ENCODE measurements around the gene FAM186B. TPM values are rescaled to one million over a fixed set of nuclear protein-coding genes. Genes with fewer than 3 reads are reported as not detected.

Gene FAM186B
- total RNA-seq, 1 experiment from 2014 or later: 0.42 TPM

GRCh38 chr12:49552899-49553298, 52.5 kb downstream of the FAM186B start:
- POLR2A ChIA-PET: interaction anchor here (0.6 to 2.6 kb wide), 3 partner anchors 186 to 256 kb away, joined by 4 to 14 read pairs (median 5); partner anchors contain the start of gene SPATS2
- no peak for ATAC-seq
- no TSS peak for BruUV-seq (replicated peaks)

DNA sequence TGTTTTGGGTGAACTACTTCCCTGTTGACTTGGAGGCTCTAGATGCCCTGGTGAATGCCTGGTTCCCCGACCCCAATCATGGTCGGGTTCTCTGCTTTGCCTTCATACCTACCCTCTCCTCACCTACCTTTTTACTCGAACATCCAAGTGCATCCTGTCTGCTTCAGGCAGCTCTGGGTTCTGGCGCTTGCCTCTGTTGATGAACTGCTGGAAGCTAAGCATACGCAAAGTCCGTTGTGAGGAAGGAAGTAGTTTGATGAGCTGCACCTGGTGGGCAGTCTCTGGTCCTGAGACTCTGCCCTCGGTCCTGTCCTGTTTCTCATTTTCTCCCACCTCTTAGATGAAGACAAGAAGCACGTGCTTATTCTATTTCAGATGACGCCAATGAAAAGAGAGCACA, 53.0 kb downstream of the FAM186B start:
- TF ChIP-seq ZFX (IDR thresholded peaks at IDR 0.05): no peak
- no peak for TF ChIP-seq CTCF (IDR thresholded peaks at IDR 0.05 in 2 of 3, conservative IDR thresholded peaks at IDR 0.05 in 1 of 3; ENCODE audit: borderline replicate concordance in 1 of 3, insufficient read depth in 1 of 3, low read depth in 2 of 3, low read length in 2 of 3)
- intact Hi-C loops (cut with micrococcal nuclease): no loop called here
- H3K4me3 ChIP-seq (replicated peaks in 1 of 2; ENCODE audit: low read depth in 1 of 2, low read length in 2 of 2): no peak overlapping the region
- POLR2A ChIA-PET: interaction anchor here (0.6 to 2.6 kb wide), 3 partner anchors 186 to 255 kb away, joined by 4 to 14 read pairs (median 5); partner anchors contain the start of gene SPATS2
- ATAC-seq (no peak), DNase-seq (ENCODE audit: low read depth, low spot score) (no peak)
- H3K9ac ChIP-seq (ENCODE audit: low read length): no peak overlapping the region
- H3K27ac ChIP-seq (ENCODE audit: low read depth, low read length): no peak overlapping the region
- no TSS peak for BruUV-seq (replicated peaks)
- CTCF ChIA-PET: interaction anchor here (1.4 to 4.2 kb wide), 5 partner anchors 28 to 194 kb away, joined by 5 to 69 read pairs (median 13); partner anchors contain the start of gene SPATS2
- H3K4me1 ChIP-seq (ENCODE audit: control insufficient read depth in 1 of 2, insufficient read depth in 2 of 2, low read length in 2 of 2): peaks cover 0 to 5% of the 10 kb centered on the region in 2 experiments; a peak in 2 of 4 replicates
- H3K79me2 ChIP-seq (ENCODE audit: insufficient read depth, low read length): no peaks in the 10 kb centered on the region
- no peaks in the 10 kb centered on the region for H4K20me1 ChIP-seq (ENCODE audit: insufficient read depth)
- H3K9me2 ChIP-seq (ENCODE audit: insufficient read depth): no peaks in the 10 kb centered on the region
- H3K27me3 ChIP-seq (ENCODE audit: insufficient read depth, low read length): no peaks in the 10 kb centered on the region
- H2AFZ ChIP-seq (ENCODE audit: low read depth, low read length, poor library complexity, severe bottlenecking): no peak overlapping the region
- H3K9me3 ChIP-seq (ENCODE audit: control insufficient read depth in 1 of 2, insufficient read depth in 1 of 2, low read depth in 1 of 2, low read length in 2 of 2): no peaks in the 10 kb centered on the region
- RAD21 ChIA-PET (ENCODE audit: low non-redundant PET in 1 of 2, low total read pairs in 2 of 2, uncharacterized antibody in 2 of 2, unreplicated experiment in 2 of 2): interaction anchor here (0.6 to 1.5 kb wide), 2 partner anchors 194 to 195 kb away, joined by 3 to 6 read pairs; no protein-coding TSS in a partner anchor
- no peaks in the 10 kb centered on the region for H3K36me3 ChIP-seq (ENCODE audit: control insufficient read depth in 1 of 2, insufficient read depth in 2 of 2, low read length in 2 of 2)
- H3K4me2 ChIP-seq (ENCODE audit: low read length): no peak overlapping the region

More at GRCh38 chr12:49552899-49553298, 52.5 kb downstream of the FAM186B start:
- peaks cover 0 to 5% of the 10 kb centered on the region in 2 experiments; a peak in 2 of 4 replicates for H3K4me1 ChIP-seq (ENCODE audit: control insufficient read depth in 1 of 2, insufficient read depth in 2 of 2, low read length in 2 of 2)
- no peaks in the 10 kb centered on the region for H3K36me3 ChIP-seq (ENCODE audit: control insufficient read depth in 1 of 2, insufficient read depth in 2 of 2, low read length in 2 of 2)
- no peaks in the 10 kb centered on the region for H3K79me2 ChIP-seq (ENCODE audit: insufficient read depth, low read length)
- no peak overlapping the region for H3K4me2 ChIP-seq (ENCODE audit: low read length)
- no peak overlapping the region for H2AFZ ChIP-seq (ENCODE audit: low read depth, low read length, poor library complexity, severe bottlenecking)
- no peak for TF ChIP-seq EZH2 (IDR thresholded peaks at IDR 0.05)
- no peak for TF ChIP-seq JUND (IDR thresholded peaks at IDR 0.05)
- TF ChIP-seq SP1 (IDR thresholded peaks at IDR 0.05; ENCODE audit: low read depth): no peak
- no peak for TF ChIP-seq ATF3 (IDR thresholded peaks at IDR 0.05)
- no peak for TF ChIP-seq YY1 (IDR thresholded peaks at IDR 0.05; ENCODE audit: extremely low read depth, insufficient replicate concordance, low read depth, low read length)
- no peak for TF ChIP-seq CBX3 (IDR thresholded peaks at IDR 0.05; ENCODE audit: low read depth)
- TF ChIP-seq FOSL1 (IDR thresholded peaks at IDR 0.05; ENCODE audit: low read depth): no peak
- H3K27me3 ChIP-seq (ENCODE audit: insufficient read depth, low read length): no peaks in the 10 kb centered on the region
- CTCF ChIA-PET: interaction anchor here (1.0 to 4.2 kb wide), 6 partner anchors 28 to 221 kb away, joined by 5 to 69 read pairs (median 11); partner anchors contain the start of gene SPATS2
- H3K4me3 ChIP-seq (replicated peaks in 1 of 2; ENCODE audit: low read depth in 1 of 2, low read length in 2 of 2): no peak overlapping the region
- H4K20me1 ChIP-seq (ENCODE audit: insufficient read depth): no peaks in the 10 kb centered on the region
- H3K9ac ChIP-seq (ENCODE audit: low read length): no peak overlapping the region
- RAD21 ChIA-PET (ENCODE audit: low non-redundant PET in 1 of 2, low total read pairs in 2 of 2, uncharacterized antibody in 2 of 2, unreplicated experiment in 2 of 2): interaction anchor here (0.6 to 1.5 kb wide), 4 partner anchors 194 to 353 kb away, joined by 3 to 6 read pairs (median 4); no protein-coding TSS in a partner anchor
- DNase-seq (ENCODE audit: low read depth, low spot score): no peak
- H3K9me2 ChIP-seq (ENCODE audit: insufficient read depth): no peaks in the 10 kb centered on the region
- no peaks in the 10 kb centered on the region for H3K9me3 ChIP-seq (ENCODE audit: control insufficient read depth in 1 of 2, insufficient read depth in 1 of 2, low read depth in 1 of 2, low read length in 2 of 2)
- no peak overlapping the region for H3K27ac ChIP-seq (ENCODE audit: low read depth, low read length)
- intact Hi-C loops (cut with micrococcal nuclease): loop anchor here (1.0 kb wide), 1 partner anchor 195 kb away; no protein-coding TSS in a partner anchor
